OCI-LY1 (cell line): ENCODE measurements around the gene ASPSCR1.

ENCODE experiments used
- H2AFZ ChIP-seq: fragments of 200-600 bp; sonication (generic), shearing (Covaris generic); 2 replicates; pipeline ENCODE4 v1.6.0; 2014; ENCODE audit warnings: antibody characterized with exemption, mild to moderate bottlenecking, low read length
- H3F3A ChIP-seq: fragments of 200-600 bp; sonication (generic), shearing (Covaris generic); 2 replicates; pipeline ENCODE4 v1.6.0; 2014; ENCODE audit warnings: mild to moderate bottlenecking, antibody characterized with exemption, low read length, moderate library complexity; ENCODE audit not compliant: insufficient read depth
- H3K27ac ChIP-seq: fragments of 200-600 bp; sonication (generic); 2 replicates; pipeline ENCODE4 v1.5.1; 2014; ENCODE audit warnings: low read length, mixed run types, mild to moderate bottlenecking, low read depth; ENCODE audit not compliant: poor library complexity, severe bottlenecking
- H3K27me3 ChIP-seq: fragments of 200-600 bp; sonication (generic); 2 replicates; pipeline ENCODE4 v1.6.0; 2014; ENCODE audit warnings: antibody characterized with exemption, mild to moderate bottlenecking, low read length, moderate library complexity; ENCODE audit not compliant: insufficient read depth
- H3K36me3 ChIP-seq: fragments of 200-600 bp; sonication (generic); 2 replicates; pipeline ENCODE4 v1.6.1; 2014; ENCODE audit warnings: mild to moderate bottlenecking, antibody characterized with exemption, low read length, moderate library complexity, mixed read lengths; ENCODE audit not compliant: insufficient read depth
- H3K4me1 ChIP-seq: fragments of 200-600 bp; sonication (generic); 2 replicates; pipeline ENCODE4 v1.5.1; 2014; ENCODE audit warnings: mild to moderate bottlenecking, low read length, moderate library complexity; ENCODE audit not compliant: insufficient read depth, severe bottlenecking
- H3K4me2 ChIP-seq: fragments of 200-600 bp; sonication (generic), shearing (Covaris generic); 2 replicates; pipeline ENCODE4 v1.6.1; 2014; ENCODE audit warnings: low read length
- H3K4me3 ChIP-seq: fragments of 200-600 bp; sonication (generic); 2 replicates; pipeline ENCODE4 v1.5.1; 2014; ENCODE audit warnings: low read length, low read depth, mild to moderate bottlenecking, mixed read lengths; ENCODE audit not compliant: poor library complexity, severe bottlenecking
- H3K79me2 ChIP-seq: fragments of 200-600 bp; shearing (Covaris generic); 2 replicates; pipeline ENCODE4 v1.6.1; 2016; ENCODE audit warnings: mixed run types, low read length, mixed read lengths; ENCODE audit not compliant: insufficient read depth
- H3K9ac ChIP-seq: fragments of 200-600 bp; sonication (generic), shearing (Covaris generic); 2 replicates; pipeline ENCODE4 v1.6.1; 2014; ENCODE audit warnings: mild to moderate bottlenecking, low read length, mixed read lengths
- H3K9me2 ChIP-seq: fragments of 200-600 bp; sonication (generic), shearing (Covaris generic); 2 replicates; pipeline ENCODE4 v1.6.1; 2014; ENCODE audit warnings: low read depth, mild to moderate bottlenecking, low read length, mixed read lengths
- H3K9me3 ChIP-seq: fragments of 200-600 bp; shearing (Covaris generic); 2 replicates; pipeline ENCODE4 v1.6.1; 2014; ENCODE audit warnings: low read length, mixed read lengths
- H4K20me1 ChIP-seq: fragments of 200-600 bp; sonication (generic), shearing (Covaris generic); 2 replicates; pipeline ENCODE4 v1.6.0; 2016; ENCODE audit warnings: mild to moderate bottlenecking, low read length; ENCODE audit not compliant: insufficient read depth
- CTCF ChIP-seq: fragments of 200-600 bp; sonication (generic), shearing (Covaris generic); IDR thresholded peaks from 2 replicates; pipeline ENCODE4 v1.5.1; 2017; ENCODE audit warnings: mild to moderate bottlenecking, antibody characterized with exemption, low read length, moderate library complexity, mixed read lengths
- EZH2 ChIP-seq: fragments of 200-600 bp; sonication (generic), shearing (Covaris generic); IDR thresholded peaks from 2 replicates; pipeline ENCODE4 v1.8.0; 2017; ENCODE audit warnings: borderline replicate concordance, mixed run types, mild to moderate bottlenecking, antibody characterized with exemption, low read length, moderate library complexity, mixed read lengths

Gene ASPSCR1

GRCh38 chr17:82011617-82012187 lies 34.3 kb downstream of the ASPSCR1 start:
- Histone ChIP-seq H3K4me2 (no peak overlapping the region), H4K20me1 (no peaks in the 10 kb centered on the region), H3K27me3 (peaks cover 3% of the 10 kb centered on the region; the same call in 1 of the 2 replicates), H3K9ac (no peak overlapping the region), H3K27ac (no peak overlapping the region), H3K9me2 (no peaks in the 10 kb centered on the region), H3K36me3 (no peaks in the 10 kb centered on the region; the same call in 1 of the 2 replicates), H3K9me3 (no peaks in the 10 kb centered on the region), H3K79me2 (no peaks in the 10 kb centered on the region), H3F3A (no peaks in the 10 kb centered on the region), H3K4me3 (no peak overlapping the region), H3K4me1 (no peaks in the 10 kb centered on the region), H2AFZ (no peak overlapping the region)
- no peak for TF ChIP-seq EZH2
- TF ChIP-seq CTCF: no peak

GRCh38 chr17:82012261-82012639 lies 34.8 kb downstream of the ASPSCR1 start:
- Histone ChIP-seq H3K4me1 (no peaks in the 10 kb centered on the region), H3K27ac (no peak overlapping the region), H4K20me1 (no peaks in the 10 kb centered on the region), H3K9me3 (no peaks in the 10 kb centered on the region), H3K4me3 (no peak overlapping the region), H3K4me2 (no peak overlapping the region), H3K27me3 (peaks cover 3% of the 10 kb centered on the region; the same call in 1 of the 2 replicates), H3K79me2 (no peaks in the 10 kb centered on the region), H2AFZ (no peak overlapping the region), H3K9me2 (no peaks in the 10 kb centered on the region), H3K36me3 (no peaks in the 10 kb centered on the region; the same call in 1 of the 2 replicates), H3F3A (no peaks in the 10 kb centered on the region), H3K9ac (no peak overlapping the region)
- TF ChIP-seq EZH2 (no peak), CTCF (no peak)

GRCh38 chr17:82012640-82013295 lies 35.3 kb downstream of the ASPSCR1 start:
- no peaks in the 10 kb centered on the region for H4K20me1 ChIP-seq
- H3K27me3 ChIP-seq: peaks cover 3% of the 10 kb centered on the region; the same call in 1 of the 2 replicates
- no peak overlapping the region for H3K4me3 ChIP-seq
- H3K27ac ChIP-seq: no peak overlapping the region
- H3K9ac ChIP-seq: no peak overlapping the region
- H3K36me3 ChIP-seq: no peaks in the 10 kb centered on the region; the same call in 1 of the 2 replicates
- TF ChIP-seq EZH2 (no peak), CTCF (no peak)
- no peak overlapping the region for H2AFZ ChIP-seq
- H3K4me1 ChIP-seq: no peaks in the 10 kb centered on the region
- no peak overlapping the region for H3K4me2 ChIP-seq
- H3K9me2 ChIP-seq: no peaks in the 10 kb centered on the region
- no peaks in the 10 kb centered on the region for H3F3A ChIP-seq
- H3K79me2 ChIP-seq: no peaks in the 10 kb centered on the region
- no peaks in the 10 kb centered on the region for H3K9me3 ChIP-seq
